ENCODE data around the gene SIRT5.

The SIRT5 gene

GRCh38 chr6:13586603-13587542 is 12.5 kb downstream of the SIRT5 start:
- no peak for TF ChIP-seq POLR2AphosphoS5 (IDR thresholded peaks at IDR 0.05; ENCODE audit: low read depth, low read length)
- TF ChIP-seq SIN3A (IDR thresholded peaks at IDR 0.05; ENCODE audit: borderline replicate concordance, insufficient read depth, low read length) = no peak
- no peak for TF ChIP-seq TAF1 (IDR thresholded peaks at IDR 0.05; ENCODE audit: borderline replicate concordance, insufficient read depth, low read length)
- no peak for TF ChIP-seq FOXP2 (optimal IDR thresholded peaks at IDR 0.05; ENCODE audit: borderline replicate concordance, extremely low read depth, extremely low read length, insufficient read depth)
- no peak for TF ChIP-seq REST (IDR thresholded peaks at IDR 0.05; ENCODE audit: insufficient read depth in 1 of 2, low read depth in 2 of 2, low read length in 2 of 2)

GRCh38 chr6:13589801-13590200 is 15.4 kb downstream of the SIRT5 start:
- TF ChIP-seq FOXP2 (optimal IDR thresholded peaks at IDR 0.05; ENCODE audit: borderline replicate concordance, extremely low read depth, extremely low read length, insufficient read depth) = no peak
- no peak for TF ChIP-seq REST (IDR thresholded peaks at IDR 0.05; ENCODE audit: insufficient read depth in 1 of 2, low read depth in 2 of 2, low read length in 2 of 2)
- no peak for TF ChIP-seq TAF1 (IDR thresholded peaks at IDR 0.05; ENCODE audit: borderline replicate concordance, insufficient read depth, low read length)

GRCh38 chr6:13590574-13591153 is 16.3 kb downstream of the SIRT5 start:
- no peak for TF ChIP-seq REST (IDR thresholded peaks at IDR 0.05; ENCODE audit: insufficient read depth in 1 of 2, low read depth in 2 of 2, low read length in 2 of 2)
- no peak for TF ChIP-seq TAF1 (IDR thresholded peaks at IDR 0.05; ENCODE audit: borderline replicate concordance, insufficient read depth, low read length)
- TF ChIP-seq SIN3A (IDR thresholded peaks at IDR 0.05; ENCODE audit: borderline replicate concordance, insufficient read depth, low read length) = no peak
- no peak for TF ChIP-seq POLR2AphosphoS5 (IDR thresholded peaks at IDR 0.05; ENCODE audit: low read depth, low read length)
- no peak for TF ChIP-seq FOXP2 (optimal IDR thresholded peaks at IDR 0.05; ENCODE audit: borderline replicate concordance, extremely low read depth, extremely low read length, insufficient read depth)

- TF ChIP-seq SIN3A (IDR thresholded peaks at IDR 0.05; ENCODE audit: borderline replicate concordance, insufficient read depth, low read length) (no peak), REST (IDR thresholded peaks at IDR 0.05; ENCODE audit: insufficient read depth in 1 of 2, low read depth in 2 of 2, low read length in 2 of 2) (no peak), TAF1 (IDR thresholded peaks at IDR 0.05; ENCODE audit: borderline replicate concordance, insufficient read depth, low read length) (no peak), POLR2AphosphoS5 (IDR thresholded peaks at IDR 0.05; ENCODE audit: low read depth, low read length) (no peak), FOXP2 (optimal IDR thresholded peaks at IDR 0.05; ENCODE audit: borderline replicate concordance, extremely low read depth, extremely low read length, insufficient read depth) (no peak)
Measured at GRCh38 chr6:13591205-13591921, 17.0 kb downstream of the SIRT5 start.
